GM21515 (cell line): ENCODE measurements around the gene MAGI3.

Experiments used
- ATAC-seq: cut with Tn5 transposase; IDR thresholded peaks from one replicate; pipeline ENCODE4 v1.9.1; 2021; ENCODE audit not compliant: unreplicated experiment

Gene MAGI3

DNA sequence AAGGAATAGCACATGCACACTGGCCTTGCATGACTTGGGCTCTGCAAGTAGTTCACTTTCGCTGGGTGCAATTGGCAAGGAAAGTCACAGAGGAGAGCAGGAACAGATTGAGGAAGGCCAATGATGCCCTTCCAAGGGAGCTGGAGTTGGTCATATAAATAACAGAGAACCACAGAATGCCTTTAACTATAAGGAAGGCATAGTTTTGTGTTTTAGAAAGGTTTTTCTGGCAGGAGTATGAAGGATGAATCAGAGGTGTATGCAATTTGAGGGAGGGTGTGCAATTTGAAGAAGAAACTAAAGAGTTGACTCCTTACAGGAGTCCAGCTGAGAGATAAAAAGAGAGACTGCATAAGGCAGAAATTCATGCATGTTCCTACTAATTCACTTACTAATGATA is 256.8 kb downstream of the MAGI3 start:
- no peak for ATAC-seq

GRCh38 chr1:113648478-113648877 is 258.2 kb downstream of the MAGI3 start:
- ATAC-seq = no peak

DNA sequence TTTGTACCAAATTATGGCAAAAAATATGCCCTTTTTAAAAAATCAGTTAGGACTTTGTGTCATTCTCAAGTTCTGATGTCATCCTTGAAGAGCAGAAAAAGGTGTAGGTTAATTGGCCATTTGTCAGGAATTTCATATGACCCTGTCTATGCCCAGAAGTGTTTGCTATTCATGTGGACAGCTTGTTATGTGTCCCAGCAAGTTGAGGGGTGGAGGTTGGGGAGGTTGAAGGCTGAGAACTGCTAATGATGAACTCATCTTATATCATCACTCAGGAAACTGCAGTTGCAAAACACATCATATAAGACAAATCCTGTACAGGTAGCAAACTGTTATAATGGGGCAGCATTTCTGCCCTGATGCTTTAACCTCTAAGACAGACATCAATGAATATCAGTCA is 262.5 kb downstream of the MAGI3 start:
- no peak for ATAC-seq

- no peak for ATAC-seq
Observed at GRCh38 chr1:113653741-113654140, 263.4 kb downstream of the MAGI3 start.

DNA sequence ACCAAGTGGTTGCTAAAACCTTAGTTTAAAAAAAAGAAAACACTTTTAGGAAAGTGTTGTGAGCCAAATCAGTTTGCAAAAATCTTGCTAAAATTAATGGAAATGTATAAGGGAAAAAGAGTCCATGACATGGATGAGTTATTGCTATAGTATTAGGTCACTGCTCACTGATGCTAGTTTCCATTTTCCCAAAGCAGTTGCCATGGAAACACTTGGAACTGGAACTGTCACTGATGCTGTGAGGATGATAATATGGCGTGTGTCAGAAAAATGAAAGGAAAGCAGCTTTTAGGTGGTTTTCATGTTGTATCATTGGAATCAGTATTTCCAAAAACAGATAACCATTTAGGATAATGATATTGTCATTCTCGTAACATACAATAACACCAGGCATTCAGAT is 264.6 kb downstream of the MAGI3 start:
- ATAC-seq = no peak

GRCh38 chr1:113657126-113657525 is 266.8 kb downstream of the MAGI3 start:
- ATAC-seq = no peak

GRCh38 chr1:113657556-113658063 is 267.3 kb downstream of the MAGI3 start:
- ATAC-seq = no peak

- no peak for ATAC-seq
Observed at GRCh38 chr1:113659035-113659434, 268.7 kb downstream of the MAGI3 start.

DNA sequence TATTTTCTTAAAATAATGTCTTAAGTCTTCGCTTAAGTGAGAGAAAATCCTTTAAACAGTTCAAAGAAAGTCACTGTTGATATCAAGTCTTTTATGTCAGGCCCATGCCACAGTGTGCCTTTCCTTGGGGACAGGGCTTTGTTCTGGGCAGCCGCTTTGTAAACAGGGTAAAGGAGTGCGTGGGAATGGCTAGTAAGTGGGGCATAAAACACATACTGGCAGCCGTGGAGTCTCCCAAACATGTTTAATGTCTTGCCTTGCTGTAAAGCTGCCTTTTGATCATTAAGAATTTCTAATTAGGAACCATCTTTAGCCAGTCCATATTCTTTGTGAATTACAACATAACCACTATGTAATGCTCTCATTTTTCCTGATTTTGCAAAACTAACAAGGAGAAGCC is 269.2 kb downstream of the MAGI3 start:
- ATAC-seq = no peak

GRCh38 chr1:113660088-113660487 is 269.8 kb downstream of the MAGI3 start:
- no peak for ATAC-seq

- ATAC-seq = no peak
Observed at GRCh38 chr1:113662101-113662500, 271.8 kb downstream of the MAGI3 start.

- no peak for ATAC-seq
Observed at GRCh38 chr1:113663165-113663951, 273.0 kb downstream of the MAGI3 start.

GRCh38 chr1:113665071-113665470 is 274.8 kb downstream of the MAGI3 start:
- no peak for ATAC-seq

- no peak for ATAC-seq
Observed at GRCh38 chr1:113666126-113666525, 275.8 kb downstream of the MAGI3 start.

DNA sequence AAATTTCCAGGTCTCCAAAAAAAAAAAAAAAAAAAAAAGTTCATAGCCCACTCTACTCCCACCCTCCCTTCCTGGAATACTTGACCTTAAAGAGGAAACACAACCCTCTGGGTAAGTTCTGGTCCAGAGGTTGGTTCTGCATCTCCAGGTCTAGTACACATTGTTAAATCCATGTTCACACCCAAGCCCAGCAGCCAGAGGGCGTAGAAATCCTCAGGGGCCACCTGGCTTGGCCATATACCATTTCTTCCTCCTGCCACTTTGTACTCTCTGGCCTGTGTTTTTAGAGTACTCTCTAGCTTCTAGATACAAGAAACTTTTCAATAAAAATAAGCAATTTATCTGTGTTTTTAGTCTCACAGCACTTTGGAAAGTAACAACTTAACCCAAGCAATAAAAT is 279.7 kb downstream of the MAGI3 start:
- no peak for ATAC-seq

DNA sequence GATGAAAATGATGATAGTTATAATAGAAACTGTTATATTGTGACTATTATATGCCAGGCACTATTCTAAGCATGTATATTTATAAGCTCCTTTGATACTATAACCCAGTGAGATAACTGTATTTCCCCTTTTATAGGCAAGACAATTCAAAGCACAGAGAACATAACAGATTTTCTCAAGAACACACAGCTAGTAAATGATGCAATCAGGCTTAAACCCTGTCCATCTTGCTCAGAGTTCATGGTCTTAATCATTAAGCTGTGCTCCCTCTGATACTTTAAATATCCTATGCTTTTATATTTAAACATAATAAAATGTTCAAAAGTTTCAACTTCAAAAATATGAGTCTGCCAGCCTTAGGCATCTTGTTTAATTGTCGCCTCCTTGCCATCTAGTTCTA is 280.3 kb downstream of the MAGI3 start:
- no peak for ATAC-seq

DNA sequence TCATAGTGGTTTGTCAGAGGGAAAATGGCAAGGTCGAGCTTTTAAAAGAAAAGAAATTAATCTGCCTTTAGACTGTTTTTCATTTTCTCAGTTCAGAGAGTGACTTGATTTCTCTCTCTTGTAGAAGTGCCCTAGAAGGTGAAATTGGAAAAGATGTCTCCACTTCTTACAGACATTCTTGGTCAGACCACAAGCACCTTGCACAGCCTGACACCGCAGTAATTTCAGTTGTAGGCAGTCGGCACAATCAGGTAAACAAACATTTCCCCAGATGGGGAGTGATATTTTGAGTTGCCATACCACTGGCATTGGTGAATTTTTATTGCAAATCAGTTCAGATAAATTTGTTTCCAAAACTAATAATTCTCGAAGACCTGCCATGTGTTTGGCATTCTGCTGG is 282.2 kb downstream of the MAGI3 start:
- ATAC-seq = no peak

DNA sequence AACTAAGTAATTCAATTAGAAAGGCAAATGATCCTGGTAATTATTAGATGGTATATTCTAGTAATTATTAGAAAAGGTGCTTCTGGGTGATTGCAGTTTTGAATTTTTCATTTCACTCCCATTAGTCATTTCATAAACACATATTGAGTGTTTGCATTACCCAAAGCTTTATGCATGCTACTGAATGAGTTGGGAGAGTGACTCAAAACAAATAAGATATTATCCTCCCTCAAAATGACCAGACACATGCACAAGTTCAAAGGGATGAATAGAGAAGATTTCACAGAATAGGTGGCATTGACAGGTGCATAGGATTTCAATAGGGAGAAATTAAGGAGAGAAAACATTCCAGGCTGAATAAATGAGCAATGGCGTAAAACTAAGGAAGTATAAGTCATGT is 284.3 kb downstream of the MAGI3 start:
- ATAC-seq = no peak

DNA sequence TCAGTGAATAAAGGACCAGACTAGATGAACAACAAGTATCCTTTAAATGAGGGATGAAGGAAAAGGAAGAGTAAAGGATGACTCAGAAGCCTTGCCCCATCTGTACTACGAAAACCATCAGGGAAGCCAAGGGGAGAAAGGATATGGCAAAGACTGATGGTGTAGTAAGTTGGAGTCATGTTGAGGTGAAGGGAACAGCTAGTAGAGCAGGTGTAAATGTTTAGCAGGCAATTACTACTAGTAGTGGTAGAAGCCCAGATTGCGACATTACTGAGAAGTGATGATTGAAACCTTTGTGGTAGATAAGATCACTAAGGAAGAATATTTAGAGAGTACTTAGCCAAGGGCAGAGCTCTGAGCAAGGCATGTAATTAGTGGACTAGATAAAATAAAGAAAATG is 285.0 kb downstream of the MAGI3 start:
- no peak for ATAC-seq

GRCh38 chr1:113676524-113676923 is 286.2 kb downstream of the MAGI3 start:
- no peak for ATAC-seq

DNA sequence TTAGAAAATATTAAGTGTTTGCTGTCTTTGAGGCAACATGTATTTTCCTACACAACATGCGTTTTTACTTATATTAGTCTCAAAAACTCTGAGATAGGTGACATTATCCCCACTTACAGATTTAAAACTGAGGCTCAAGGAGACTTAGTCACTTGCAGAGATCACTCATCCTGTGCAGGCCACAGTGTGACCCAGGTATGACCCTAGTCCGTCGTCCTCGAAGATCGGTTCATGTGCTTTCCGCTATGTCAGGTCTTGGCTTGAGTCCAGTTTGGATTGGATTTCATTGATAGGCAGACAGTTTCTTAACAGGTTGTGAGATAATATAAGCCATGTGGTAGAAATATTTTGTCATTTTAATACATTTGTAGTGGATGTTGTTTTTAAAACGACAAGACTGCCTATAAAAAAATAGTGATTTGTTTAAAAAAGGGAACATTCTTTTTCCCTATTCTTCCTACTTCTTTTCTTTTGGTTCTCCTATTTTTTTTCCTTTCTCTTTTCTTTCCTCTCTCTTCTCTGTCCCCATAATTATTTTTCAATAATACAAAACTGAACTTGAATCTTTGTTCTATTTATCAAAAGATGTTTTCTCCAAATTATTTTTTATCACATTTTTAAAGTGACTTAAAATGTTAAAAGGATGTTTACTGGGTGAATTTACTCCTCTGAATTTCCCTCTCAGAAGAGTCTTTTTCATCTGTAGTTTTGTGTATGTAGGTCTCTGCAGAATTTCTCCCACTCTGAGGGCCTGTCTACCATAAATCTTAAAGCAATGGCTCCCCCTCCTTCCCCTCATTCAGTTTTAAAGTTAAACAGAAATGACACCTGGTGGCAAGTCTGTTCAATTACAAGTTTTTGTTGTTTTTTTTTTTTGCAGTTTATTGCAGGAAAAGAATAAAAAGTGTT is 287.2 kb downstream of the MAGI3 start:
- no peak for ATAC-seq

DNA sequence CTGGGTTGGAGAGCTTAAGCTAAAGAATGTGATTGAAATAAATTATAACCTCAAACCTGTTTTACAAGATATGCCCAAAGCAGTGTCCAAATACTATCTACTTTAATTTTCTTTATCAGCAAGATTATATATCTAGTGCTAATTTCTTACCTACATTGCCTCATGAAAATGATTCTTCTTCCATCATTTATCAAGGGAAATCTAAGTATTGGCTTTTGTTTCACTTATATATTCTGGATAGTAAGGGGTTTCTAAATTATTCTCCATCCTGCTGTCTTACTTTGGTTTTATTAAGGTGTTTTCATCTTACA is 287.8 kb downstream of the MAGI3 start:
- ATAC-seq = no peak
